ENCODE data around the gene FAM50A. TPM values are rescaled to one million over a fixed set of nuclear protein-coding genes. Genes with fewer than 3 reads are reported as not detected.
"Not testable (repeated sequence)": the region's sequence is repeated elsewhere in the genome, so short reads cannot be mapped to it uniquely, and the experiment has no call there.

Gene FAM50A, protein sequence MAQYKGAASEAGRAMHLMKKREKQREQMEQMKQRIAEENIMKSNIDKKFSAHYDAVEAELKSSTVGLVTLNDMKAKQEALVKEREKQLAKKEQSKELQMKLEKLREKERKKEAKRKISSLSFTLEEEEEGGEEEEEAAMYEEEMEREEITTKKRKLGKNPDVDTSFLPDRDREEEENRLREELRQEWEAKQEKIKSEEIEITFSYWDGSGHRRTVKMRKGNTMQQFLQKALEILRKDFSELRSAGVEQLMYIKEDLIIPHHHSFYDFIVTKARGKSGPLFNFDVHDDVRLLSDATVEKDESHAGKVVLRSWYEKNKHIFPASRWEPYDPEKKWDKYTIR
- total RNA-seq, result 88.5 and 90.4 TPM in 2 replicates

DNA sequence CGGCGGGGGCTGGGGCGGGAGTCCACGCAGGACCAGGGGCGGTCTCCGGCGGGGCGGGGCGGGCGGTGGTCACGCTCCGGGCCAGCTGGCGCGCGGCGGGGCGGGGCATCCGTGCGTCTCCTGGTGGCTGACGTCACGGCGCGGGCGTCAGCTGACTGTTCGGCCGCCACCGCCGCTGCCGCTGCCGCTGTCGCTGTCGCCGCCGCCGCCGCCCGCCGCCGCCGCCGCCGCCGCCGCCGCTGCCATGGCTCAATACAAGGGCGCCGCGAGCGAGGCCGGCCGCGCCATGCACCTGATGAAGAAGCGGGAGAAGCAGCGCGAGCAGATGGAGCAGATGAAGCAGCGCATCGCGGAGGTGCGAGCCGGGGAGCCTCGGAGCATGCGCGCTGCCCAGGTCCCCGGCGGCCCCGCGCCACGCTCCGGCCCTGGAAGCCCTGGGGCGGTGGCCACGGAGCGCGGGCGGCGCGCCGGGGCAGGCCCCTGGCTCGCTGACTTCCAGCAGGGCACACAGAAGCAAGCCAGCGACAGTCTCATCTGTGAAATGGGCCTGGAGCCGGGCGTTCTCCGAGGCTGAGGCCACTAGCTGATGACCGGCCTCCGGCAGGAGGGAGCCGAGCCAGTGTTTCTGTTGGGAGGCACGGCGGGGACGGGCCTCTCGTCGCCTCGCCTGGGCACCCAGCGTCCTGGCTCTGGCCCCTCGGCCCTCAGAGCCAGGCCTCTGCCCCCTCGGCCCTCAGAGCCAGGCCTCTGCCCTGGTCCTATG is at the start of gene FAM50A:
TSS of gene FAM50A (plus strand) at position 150 of the 763 bp plus-strand sequence. CDS start at position 245, 95 bp downstream.
- Histone ChIP-seq H3K4me3 (ENCODE audit: low read depth, low read length) (peak within 1 kb of the TSS; percentile 54), H3K27me3 (ENCODE audit: control insufficient read depth, insufficient read depth, low read length) (no peaks in the 10 kb centered on the region), H3K36me3 (ENCODE audit: control insufficient read depth, insufficient read depth, low read length) (peaks cover 16% of the 10 kb centered on the region)
- DNase-seq (ENCODE audit: low read depth), result peak; percentile 6
- no peak for FAIRE-seq
- TF ChIP-seq, protein P1, sequence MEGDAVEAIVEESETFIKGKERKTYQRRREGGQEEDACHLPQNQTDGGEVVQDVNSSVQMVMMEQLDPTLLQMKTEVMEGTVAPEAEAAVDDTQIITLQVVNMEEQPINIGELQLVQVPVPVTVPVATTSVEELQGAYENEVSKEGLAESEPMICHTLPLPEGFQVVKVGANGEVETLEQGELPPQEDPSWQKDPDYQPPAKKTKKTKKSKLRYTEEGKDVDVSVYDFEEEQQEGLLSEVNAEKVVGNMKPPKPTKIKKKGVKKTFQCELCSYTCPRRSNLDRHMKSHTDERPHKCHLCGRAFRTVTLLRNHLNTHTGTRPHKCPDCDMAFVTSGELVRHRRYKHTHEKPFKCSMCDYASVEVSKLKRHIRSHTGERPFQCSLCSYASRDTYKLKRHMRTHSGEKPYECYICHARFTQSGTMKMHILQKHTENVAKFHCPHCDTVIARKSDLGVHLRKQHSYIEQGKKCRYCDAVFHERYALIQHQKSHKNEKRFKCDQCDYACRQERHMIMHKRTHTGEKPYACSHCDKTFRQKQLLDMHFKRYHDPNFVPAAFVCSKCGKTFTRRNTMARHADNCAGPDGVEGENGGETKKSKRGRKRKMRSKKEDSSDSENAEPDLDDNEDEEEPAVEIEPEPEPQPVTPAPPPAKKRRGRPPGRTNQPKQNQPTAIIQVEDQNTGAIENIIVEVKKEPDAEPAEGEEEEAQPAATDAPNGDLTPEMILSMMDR (IDR thresholded peaks at IDR 0.05; ENCODE audit: insufficient read depth, low read length, severe bottlenecking), result no peak

DNA sequence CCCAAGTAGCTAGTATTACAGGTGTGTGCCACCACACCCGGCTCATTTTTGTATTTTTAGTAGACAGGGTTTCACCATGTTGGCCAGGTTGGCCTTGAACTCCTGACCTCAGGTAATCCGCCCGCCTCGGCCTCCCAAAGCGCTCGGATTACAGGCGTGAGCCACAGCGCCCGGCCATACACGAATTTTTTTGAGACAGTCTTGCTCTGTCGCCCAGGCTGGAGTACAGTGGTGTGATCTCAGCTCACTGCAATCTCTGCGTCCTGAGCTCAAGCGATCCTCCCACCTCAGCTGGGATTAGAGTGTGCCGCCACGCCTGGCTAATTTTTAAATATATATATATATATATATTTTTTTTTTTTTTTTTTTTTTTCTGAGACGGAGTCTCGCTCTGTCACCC is 47.6 kb upstream of the FAM50A start:
- not testable (repeated sequence) for H3K4me3 ChIP-seq (ENCODE audit: low read depth, low read length); DNase-seq (ENCODE audit: low read depth); H3K27me3 ChIP-seq (ENCODE audit: control insufficient read depth, insufficient read depth, low read length); FAIRE-seq
- peaks cover 11% of the 10 kb centered on the region for H3K36me3 ChIP-seq (ENCODE audit: control insufficient read depth, insufficient read depth, low read length)

DNA sequence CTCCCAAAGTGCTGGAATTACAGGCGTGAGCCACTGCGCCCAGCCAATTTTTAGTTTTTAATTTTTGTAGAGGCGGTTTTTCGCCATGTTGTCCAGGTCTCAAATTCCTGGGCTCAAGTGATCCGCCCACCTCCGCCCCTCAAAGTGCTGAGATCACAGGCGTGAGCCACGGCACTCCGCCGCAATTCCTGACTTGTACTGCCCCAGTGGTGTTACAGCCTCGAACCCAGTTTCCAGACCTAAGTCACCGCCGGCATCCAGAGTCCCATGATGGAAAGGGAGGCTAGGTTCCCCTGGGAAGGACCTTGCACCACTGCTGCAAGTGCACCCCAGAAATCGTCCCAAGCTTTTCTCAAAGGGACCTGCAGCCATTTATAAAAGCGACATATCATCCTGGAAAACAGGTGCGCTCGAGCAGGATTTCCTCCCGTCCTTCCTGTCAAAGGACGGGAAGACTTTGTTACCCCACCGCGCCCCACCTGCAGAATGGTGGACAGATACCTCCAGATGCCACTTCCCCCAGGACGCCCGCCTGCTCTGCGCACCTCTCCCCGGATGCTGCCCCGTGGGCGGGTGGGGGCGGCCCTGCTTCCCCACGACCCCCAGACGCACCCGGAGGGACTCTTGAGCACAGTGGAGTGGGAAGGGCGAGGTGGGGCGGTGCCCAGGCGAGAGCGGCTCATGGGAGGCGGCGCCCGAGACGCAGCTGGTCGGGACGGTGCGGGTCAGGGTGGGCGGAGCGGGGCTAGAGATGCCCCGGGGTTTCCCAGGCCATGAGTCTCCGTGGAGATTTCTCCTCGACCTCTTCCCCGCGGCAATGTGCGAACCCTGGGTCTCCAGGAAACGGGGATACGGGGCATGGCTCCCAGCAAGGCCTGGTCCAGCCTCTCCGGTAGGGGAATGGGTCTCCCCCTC is 46.7 kb upstream of the FAM50A start:
- Histone ChIP-seq H3K36me3 (ENCODE audit: control insufficient read depth, insufficient read depth, low read length) (peaks cover 11% of the 10 kb centered on the region), H3K4me3 (ENCODE audit: low read depth, low read length) (peak overlapping the region; percentile 77), H3K27me3 (ENCODE audit: control insufficient read depth, insufficient read depth, low read length) (no peaks in the 10 kb centered on the region)
- TF ChIP-seq, protein P1 (IDR thresholded peaks at IDR 0.05; ENCODE audit: insufficient read depth, low read length, severe bottlenecking), result no peak
- DNase-seq (ENCODE audit: low read depth) (peak; percentile 53), FAIRE-seq (no peak)

DNA sequence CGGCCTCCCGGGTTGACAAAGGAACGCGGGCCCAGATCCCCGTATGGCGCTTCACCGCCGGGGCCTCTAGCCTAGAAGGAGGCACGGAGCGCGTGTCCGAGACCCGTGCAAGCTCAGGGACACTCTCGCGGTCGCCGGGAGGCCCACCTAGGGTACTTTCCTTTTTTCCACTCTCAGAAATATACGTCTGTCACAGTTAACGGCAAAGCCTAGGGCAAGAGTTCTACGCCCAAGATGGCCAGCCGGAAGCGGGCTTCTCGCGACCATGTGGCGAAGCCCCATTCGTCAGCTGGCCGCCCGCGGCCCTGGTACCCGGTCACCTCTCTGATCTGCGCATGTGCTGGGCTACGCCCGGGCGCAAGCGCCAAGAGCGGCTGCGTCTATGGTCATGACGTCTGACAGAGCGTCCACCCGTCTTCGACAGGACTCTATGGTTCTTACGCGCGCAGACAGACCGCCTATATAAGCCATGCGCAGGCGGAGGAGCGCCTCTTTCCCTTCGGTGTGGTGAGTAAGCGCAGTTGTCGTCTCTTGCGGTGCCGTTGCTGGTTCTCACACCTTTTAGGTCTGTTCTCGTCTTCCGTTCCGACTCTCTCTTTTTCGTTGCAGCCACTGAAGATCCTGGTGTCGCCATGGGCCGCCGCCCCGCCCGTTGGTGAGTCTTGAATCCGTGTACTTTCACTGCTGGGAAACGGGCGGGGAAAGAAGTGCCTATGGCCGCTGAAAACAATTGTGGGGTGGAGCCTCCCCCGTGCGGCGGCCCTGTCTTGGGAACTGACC is 45.9 kb upstream of the FAM50A start, which contains the start of gene RPL10:
TSS of gene RPL10 (plus strand) at position 490 of the 780 bp plus-strand sequence. CDS start at position 633, 143 bp downstream.
- no peak for FAIRE-seq
- Histone ChIP-seq H3K27me3 (ENCODE audit: control insufficient read depth, insufficient read depth, low read length) (no peaks in the 10 kb centered on the region), H3K4me3 (ENCODE audit: low read depth, low read length) (peak within 1 kb of the TSS; percentile 77), H3K36me3 (ENCODE audit: control insufficient read depth, insufficient read depth, low read length) (peaks cover 11% of the 10 kb centered on the region)
- TF ChIP-seq, protein P1 (IDR thresholded peaks at IDR 0.05; ENCODE audit: insufficient read depth, low read length, severe bottlenecking), result no peak
- DNase-seq (ENCODE audit: low read depth), result peak; percentile 91

DNA sequence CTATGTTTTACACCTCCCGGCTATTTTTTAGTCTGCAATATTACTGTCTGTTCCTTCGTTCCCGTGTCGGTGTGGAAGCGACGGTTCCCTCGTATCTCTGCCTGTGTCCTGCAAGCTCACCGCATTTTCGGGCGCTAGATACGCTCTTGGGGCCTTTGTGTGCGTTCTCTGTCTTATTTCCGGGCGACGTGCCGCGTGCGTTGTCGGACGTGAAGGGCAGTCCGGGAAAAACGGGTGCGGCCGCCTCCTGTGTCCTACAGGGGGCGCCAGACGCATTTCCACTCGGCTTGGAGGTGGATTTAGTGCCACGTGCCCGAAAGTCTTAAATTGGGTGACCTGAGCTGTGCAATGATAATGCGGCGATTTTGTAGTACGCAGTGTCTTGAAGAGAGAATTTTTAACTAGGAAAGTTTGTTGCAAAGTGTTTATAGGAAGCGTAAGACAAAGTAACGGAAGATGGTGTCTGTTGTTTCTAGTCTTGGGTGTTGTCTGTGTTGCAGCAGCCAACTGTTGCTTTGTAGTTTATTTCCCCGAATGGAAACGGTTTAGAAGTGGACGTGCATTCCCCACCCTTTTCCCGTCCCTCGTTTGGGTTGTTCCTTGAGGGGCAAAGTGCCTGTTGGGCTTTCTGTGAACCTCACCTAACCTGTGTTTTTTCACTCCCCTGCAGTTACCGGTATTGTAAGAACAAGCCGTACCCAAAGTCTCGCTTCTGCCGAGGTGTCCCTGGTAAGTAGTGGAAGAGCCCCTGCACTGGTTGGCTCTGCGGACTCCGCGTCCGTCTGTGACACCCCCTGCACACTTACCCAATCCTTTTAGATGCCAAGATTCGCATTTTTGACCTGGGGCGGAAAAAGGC is 45.0 kb upstream of the FAM50A start:
- FAIRE-seq (peak; percentile 70), DNase-seq (ENCODE audit: low read depth) (no peak)
- peaks cover 11% of the 10 kb centered on the region for H3K36me3 ChIP-seq (ENCODE audit: control insufficient read depth, insufficient read depth, low read length)
- H3K27me3 ChIP-seq (ENCODE audit: control insufficient read depth, insufficient read depth, low read length), result no peaks in the 10 kb centered on the region
- TF ChIP-seq, protein P1 (IDR thresholded peaks at IDR 0.05; ENCODE audit: insufficient read depth, low read length, severe bottlenecking), result peak; percentile 71
- H3K4me3 ChIP-seq (ENCODE audit: low read depth, low read length), result peak overlapping the region; percentile 77

Measured in bronchial epithelial cell (primary cell).